Endometrium (tissue), 2 donors: ENCODE measurements around the gene TNC.
"Not testable (repeated sequence)": the region's sequence is repeated elsewhere in the genome, so short reads cannot be mapped to it uniquely, and the experiment has no call there.

Experiments used
- FAIRE-seq: peaks from 2 replicates; lab custom pipeline; 2012; peaks lifted over from hg19 to GRCh38; lab: Jason Lieb, UNC
- donor health status: control.
- donor health status: control.

TNC gene

DNA sequence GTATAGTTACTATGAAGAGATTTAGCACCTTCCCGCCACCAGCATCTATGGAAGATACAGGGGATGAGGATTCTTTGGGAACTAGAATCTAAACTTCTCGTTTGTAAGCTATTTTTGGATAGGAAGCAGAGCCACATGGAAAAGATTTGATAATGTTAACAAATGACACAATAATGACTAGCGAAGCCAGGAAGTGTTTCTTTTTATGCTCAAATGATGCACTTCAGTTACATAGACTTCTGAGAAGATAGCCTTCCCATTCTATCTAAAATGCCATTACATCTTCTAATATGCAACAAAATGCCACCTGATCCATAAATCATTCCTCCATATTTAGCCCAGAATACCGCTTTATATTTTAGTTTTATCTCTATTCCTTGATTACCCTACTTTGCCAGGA, 17.0 kb upstream of the TNC start:
- FAIRE-seq = no peak

DNA sequence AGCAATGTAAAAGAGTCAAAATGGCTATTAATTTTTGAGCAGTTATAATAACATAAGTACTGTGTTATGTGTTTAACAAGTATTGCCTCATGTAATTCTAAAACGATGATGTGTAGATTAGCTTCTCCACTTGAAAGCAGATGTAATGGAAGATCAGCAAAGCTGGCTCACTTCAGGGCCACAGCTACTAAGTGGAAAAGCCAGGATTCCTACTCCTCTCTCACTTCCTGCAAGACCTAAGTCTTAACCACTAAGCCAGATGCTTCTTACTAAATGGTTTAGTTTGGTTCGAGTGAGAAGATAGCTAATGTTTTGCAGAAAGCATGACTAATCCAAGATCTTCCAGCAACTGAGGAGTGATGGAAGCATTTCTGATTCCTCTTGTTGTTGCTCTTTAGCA, 15.7 kb upstream of the TNC start:
- FAIRE-seq = no peak

DNA sequence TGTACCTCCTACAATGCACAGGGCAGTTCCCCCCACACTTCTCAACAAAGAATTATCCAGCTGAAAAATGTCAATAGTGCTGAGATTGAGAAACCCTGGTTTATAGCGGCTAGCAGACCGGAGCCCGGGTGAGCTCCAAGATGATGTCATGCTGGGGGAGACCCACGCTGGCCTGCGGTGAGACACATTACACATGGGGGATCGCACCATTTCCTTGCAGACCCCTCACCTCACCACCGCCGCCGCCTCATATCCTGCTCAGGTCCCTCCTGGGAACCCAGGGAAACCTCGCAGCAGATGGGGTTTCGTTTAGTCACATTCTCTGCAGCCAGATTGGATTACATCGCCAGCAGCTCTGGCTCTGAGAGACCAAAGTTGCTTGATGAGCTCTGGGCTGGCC, 14.7 kb upstream of the TNC start:
- FAIRE-seq = no peak

DNA sequence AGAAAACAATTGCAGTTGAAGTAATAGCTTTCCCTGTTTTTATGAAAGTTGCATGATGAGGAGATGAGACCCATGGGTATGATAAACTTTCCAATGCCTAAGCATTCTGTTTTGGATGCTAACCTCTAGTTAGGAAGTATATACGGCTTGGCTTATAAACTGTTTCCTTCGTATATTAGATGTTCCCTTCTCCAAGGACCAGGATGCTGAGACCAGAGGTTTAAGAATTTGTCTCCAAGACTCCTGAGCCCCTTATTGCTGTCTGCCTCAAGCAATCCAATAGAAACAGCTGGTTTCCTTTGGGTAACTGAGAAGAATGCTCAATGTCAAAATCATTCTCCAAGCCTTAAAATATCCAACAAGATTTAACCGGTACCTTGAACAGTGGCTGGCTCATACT, 12.2 kb upstream of the TNC start:
- FAIRE-seq = no peak

DNA sequence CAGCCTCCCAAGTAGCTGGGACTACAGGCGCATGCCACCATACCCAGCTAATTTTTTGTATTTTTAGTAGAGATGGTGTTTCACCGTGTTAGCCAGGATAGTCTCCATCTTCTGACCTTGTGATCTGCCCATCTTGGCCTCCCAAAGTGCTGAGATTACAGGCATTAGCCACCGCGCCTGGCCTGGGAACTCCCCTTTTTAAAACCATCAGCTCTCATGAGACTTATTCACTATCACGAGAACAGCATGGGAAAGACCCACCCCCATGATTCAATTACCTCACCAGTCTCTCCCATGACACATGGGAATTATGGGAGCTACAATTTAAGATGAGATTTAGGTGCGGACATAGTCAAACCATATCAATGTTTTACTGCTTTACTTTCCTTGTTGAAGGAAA, 10.8 kb upstream of the TNC start:
- FAIRE-seq = not testable (repeated sequence)

DNA sequence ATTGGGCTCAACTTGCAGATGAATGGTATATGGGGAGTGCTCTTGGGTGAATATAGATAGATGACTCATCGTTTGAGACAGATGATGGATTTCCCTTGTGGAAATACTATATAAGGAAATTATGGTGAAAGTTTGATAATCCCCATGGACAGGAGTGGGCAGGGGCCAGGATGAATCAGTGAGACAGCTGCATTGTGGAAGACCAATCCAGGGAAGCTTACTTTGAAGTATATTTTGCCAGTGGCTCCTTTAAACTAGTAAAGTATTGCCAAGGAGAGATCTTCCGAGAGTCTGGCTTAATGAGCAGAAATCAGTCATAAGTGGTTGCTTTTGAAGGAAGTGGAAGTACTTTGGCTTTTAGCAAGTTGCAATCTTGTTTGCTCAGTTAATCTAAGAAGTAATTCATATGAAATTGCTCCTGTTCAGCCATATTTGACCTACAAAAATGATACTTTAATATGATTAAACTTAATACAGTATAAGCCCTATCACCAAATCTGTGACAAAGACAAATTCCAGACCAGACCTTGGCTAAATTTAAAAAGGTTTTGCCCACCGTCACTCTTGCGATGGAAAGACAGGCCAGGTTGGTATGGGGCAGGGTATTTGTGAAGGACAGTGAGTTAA, 9.3 kb upstream of the TNC start:
- FAIRE-seq = no peak

DNA sequence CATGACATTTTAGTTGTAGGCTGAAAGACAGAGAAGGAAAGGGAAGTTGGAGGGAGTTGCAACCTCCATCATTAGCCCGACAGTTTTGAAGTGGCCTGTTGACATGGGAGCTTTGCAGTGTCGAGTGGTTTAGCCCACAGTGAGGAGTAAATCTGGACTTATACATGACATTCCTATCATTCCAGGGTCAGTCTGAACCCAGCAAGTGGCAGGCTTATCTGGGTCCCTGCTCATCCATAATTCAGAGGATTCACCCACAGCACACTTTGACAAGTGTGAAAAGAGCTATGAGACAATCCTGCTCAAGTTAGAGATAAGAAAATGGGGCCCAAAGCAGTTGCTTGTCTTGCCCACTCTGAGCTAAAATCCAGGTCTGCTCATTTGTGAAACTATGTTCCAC, 8.4 kb upstream of the TNC start:
- no peak for FAIRE-seq

DNA sequence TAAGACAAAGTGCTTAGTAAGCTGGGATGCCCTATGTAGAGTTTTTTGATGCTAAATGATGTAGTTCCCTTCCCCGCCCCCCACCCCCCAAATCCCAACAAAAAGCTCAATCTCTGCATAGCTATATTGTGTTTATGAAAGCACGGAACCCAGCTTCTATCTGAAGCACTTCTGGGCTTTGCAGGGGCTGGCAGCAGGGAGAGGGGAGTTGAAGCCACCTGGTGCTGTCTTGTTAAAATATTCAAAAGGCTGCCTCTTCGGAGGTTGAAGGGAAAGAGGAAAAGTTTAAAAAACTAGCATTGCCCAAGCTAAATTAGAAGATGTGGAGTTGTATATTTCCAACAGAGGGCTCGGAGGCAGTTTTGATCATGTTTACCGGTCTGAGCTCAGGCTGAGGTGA, 5.0 kb upstream of the TNC start:
- FAIRE-seq = no peak

DNA sequence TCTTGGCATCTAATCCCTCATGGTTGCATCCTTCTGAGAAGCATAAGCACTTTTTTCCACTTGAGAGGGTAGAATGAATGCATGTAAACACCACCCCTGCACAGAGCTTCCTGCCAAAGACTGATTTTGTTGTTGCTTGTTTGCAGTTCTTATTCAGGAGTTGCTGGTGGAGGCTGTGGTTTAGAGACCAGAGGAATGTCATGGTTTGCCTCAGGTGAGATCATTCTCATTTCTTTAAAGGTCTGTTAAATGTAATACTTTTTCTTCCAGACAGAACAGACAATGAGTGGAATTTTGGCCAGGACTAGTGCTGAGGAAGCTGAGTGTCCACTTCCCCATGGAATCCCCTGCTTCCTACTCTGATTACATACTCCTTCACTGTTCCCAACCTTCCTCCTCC, 3.2 kb upstream of the TNC start:
- no peak for FAIRE-seq

DNA sequence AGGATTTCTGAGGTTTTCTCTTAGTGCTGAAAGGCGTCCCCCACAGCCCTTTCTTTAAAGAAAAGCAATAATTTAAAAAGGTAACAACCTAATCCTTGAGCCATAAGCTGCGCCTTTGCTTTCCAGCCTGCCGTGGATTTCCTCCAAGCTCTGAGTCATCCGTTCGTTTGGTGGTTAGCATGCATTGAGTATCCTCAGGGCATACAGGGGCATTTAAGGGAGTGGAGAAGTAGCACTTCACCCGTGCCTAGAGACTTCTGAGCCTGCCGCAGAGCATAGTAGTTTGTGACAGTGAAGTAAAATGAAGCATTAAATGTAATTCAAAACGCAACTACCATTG, 892 bp upstream of the TNC start:
- no peak for FAIRE-seq

DNA sequence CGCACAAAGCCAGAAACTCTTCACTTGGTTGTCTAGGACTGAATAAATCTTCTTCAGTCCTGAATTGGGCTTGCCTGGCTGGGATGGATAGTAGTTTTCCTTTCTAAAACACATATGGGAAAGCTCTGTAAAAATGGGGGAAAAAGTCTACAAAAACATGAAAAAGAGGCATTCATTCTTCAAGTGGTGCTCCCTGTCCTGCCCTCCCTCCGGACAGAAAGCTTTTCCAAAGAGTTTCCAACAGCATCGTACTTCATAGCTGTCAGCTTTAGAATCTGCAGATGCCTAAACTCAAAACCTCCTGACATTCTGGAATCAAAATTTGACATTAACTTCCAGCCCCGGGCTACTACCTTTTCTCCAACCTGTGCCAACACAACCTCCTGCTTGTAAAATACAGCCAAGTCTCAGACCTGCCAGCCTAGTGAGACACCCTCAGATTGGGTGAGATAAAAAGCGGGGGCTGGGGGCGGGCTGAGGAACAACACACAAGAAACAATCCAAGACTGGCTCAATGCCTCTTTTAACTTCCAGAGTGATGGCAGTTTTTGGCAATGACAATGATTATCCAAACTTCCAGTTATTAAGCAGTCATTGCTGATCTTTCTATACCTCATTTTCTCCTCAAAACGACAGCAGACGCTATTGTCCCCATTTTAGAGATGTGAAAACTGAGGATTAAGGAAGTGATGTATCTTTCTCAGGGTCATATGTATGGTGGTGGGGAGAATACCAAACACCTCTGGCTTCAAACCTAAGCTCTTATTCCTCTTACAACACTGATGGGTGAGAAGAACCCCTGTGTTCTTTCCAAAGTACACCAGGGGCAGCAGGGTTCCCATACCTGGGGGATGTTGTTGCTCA, 1.3 kb downstream of the TNC start:
- FAIRE-seq = no peak

DNA sequence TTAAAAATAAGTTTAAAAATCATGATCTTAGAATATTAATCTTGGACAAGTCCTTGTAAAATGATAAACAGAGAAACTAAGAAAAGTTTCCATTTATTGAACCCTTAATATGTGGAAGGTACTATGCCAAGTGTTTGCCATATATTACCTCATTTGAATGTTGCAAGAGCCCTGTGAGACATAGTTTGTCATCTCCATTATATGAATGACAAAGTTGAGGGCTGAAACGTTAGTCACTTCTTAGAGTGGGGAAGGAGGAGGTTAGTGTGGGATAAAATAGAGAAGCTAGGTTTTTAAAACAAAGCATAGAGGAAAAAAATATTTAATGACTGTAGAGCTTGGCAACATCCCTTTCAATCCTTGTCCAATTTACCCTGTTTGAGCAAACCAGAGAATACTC, 2.0 kb downstream of the TNC start:
- no peak for FAIRE-seq

DNA sequence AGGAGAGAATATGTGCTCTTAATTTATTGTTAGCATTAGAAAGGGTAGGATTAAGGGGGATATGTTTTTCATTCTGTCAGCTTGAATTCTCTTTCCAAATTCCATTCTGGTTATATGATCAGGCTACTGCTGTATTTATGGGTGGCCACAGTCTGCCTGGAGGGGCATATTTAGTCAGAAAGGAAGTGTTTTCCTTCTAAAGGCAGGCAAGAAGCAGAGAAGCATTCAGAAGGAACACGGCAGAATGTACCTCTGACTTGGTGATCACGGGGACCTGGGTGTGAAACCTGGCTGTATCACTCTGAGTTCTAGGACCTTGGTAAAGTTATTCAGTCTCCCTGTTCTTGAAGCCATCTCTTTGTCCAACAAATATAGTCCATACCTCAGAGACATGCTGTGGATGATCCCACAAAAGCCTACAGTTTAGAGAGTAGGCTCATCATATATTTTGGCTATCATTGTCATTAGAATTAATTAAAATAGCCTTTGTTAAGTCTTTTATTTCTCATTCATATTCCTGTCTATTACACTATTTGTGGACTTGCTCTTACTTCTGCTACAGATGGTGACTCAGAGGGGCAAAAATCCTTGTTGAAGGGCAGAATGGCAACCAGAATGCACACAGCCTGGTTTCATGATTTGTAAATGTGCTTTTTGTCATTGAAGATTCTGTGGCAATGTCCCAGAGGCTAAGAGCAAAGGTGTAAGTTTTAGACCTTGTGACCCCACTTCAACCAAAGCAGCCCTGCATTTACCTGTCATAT, 2.7 kb downstream of the TNC start:
- no peak for FAIRE-seq

DNA sequence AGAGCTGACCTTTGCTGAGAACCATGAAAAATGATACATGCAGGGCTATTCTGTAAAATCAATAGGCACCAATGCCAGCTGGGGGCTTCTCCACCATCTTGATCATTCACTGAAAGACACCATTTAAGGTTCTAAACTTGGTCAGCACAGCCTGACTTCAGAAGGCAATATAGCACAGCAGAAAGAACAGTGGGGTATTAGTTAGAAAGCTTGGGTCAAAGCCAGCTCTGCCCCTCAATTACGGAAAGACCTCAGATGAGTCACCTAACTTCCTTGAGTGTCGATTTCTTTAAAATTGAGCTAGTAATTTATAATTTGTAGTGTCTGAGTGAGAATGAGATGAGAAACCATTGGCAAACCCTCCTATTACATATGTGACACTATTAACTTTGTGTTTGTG, 3.4 kb downstream of the TNC start:
- no peak for FAIRE-seq

DNA sequence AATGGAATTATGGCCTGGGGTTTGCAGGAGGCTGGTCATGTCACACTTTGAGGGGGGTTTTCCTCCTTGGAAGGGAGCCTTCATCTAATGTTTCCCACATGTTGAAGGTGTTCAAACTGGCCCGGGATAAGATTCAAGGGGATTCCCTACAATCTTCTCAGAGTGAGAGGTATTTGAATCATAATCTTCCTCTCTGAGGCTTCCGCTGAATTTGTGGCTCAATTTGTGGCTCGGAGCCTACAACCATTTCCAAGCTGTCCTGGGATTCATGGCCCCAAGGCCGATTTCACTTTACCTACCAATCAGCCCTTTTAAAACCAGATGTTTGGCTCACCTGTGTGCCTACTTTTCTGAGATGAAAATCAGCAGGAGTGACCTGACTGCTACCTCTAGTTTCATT, 3.9 kb downstream of the TNC start:
- FAIRE-seq = no peak

DNA sequence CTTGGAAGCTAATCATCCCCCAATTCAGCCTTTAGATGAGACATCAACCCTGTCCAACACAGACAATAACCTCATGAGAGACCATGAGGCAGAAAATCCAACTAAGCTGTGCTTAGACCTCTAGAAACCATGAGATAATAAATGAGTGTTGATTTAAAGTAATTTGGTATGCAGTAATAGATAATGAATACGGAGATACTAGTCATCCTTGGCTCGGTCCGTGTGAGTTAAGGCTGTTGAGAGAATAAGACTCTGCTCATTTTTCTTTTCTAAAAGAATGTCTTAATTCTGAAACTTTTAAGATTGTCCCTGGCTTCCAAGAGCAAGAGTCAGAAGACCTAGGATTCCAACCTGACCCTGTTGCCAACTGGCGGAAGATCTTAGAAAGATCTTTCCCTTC, 6.1 kb downstream of the TNC start:
- no peak for FAIRE-seq

DNA sequence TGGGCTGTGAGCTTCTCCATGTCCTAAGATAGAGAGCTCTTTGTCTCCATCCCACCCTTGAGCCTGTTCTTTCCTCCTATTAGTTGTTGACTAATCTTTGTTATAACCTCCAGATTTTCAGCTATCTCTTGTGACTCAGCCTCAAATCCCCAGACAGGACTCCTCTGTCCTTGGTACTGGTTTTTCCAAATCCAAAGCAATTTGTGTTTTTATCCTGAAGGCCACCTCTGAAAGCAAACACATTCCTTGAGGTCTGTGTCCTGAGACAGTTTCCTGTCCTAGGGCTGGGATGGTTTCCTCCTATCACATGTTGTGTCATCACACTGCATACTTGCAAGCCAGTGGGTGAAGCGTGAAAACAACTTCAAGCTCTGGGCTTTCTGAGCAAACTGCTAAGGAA, 8.5 kb downstream of the TNC start:
- FAIRE-seq = no peak

DNA sequence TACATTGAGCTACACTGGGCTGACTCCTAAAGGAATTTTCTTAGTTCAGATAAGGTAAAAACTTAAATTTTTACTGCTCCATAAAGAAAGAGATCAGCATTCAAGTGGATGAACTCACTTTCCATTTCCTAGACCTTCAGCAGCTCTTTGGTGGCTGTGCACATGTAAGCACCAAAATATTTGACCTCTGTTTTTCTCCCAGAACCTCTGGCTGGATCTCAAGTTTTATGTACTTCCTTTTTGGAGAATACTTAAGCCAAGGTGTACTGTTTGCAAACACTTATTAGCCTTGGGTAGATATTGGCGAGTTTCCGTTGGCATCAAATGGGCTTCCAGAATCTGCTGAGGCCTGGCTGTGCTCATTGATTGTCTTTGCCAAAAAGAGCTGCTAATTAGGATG, 10.3 kb downstream of the TNC start:
- FAIRE-seq = no peak

DNA sequence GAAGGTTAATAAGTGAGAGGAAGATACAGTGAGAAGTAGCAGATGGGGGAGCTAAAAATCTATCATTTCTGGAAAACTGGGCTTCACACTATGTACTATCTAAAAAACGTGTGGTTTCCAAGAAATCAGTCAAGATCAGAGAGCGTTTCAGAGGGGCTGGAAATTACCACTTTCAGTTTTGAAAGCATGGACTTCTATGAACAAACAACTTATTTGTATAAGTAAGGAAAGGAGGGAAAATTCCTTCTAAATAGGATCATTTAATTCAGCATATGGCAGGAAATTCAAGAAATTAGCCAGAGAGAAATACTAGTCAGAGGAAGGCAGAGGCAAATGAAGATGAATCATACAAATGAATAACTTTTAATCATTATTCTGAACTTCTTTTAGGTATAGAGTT, 11.3 kb downstream of the TNC start:
- peak; percentile 21 for FAIRE-seq

DNA sequence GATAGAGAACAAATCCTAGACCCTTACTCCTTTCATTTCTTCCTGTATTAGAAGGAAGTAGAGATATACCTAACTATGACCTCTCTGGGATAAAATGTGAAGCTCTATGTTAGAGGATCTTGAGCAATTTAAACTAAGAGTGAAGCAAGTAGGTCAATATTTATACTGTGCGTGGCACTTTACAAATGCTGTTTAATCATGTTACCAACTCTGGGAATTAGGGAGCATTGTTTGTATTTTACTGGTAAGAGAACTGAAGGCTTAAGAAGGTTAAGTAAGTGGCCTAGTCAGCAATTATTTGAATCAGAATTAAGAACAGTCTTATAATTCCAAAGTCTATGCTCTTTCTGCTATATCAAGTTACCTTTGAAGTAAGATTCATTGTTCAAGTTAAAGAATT, 12.0 kb downstream of the TNC start:
- FAIRE-seq = peak; percentile 29

DNA sequence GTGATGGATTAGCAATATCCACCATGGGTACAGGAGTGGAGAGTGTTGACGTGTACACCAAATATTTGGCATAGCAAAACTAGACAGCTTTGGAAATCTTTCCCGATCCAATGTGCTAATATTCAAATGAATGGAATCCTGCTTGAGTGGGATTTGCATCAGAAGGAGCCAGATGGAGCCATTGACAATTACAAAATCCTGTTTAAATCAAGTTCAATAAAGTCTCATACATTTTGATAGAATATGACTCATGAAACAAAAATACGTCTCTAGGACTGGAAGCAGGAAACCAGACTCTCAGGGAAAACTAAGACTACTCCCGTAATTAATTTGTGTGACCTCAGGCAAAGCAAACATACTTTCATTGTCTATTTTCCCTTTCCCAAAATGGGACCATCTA, 13.0 kb downstream of the TNC start:
- no peak for FAIRE-seq

DNA sequence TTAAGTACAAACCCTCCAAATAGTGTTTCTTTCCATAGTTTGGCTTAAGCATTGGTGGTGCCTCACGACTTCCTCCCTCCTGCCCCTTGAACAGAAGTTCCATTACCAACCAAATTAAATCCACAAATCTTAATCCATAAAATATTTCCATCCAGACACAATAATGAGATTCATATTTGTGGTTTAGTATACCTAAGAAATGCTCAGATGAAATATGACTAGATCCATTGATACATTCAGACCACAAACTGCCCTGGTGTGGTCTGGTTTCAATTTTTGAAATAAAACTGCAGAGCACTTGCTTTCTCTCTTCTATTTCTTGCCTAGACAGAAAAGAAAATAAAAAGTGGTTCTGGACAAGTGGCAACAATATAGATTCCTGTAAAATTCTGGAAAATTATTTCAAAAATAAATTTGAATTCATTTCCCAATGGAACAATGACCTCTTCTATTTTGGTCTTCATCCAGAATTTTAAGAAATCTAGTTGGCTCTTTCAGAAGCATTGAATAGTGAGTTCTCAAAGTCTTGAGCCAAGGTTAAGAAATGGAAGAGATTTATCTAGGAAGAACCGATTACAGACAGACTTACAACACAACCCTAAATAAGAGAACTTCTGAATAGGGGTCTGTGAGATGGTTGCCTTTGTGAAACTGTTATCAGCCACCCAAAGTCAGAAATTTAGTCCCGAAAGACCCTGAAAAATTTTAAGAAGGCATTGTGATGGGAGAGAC, 14.0 kb downstream of the TNC start:
- no peak for FAIRE-seq

DNA sequence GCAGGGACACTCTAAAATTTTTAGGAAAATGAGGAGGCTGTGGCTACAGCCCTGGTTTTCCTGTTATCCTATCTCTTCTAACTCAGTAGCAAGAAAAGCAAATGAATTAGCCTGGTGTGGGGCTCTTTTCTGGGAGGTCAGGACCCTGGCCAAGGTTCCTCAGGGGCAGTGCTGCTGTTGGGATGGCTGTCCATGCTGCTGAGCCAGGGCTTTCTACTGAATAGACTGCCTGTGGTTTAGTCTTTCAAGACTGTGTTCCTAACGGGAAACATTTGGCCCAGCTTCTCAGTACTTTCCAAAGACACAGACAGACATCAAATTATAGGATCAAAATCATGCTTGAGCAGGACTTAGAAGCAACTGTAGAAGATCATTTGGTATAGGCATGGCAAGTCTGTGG, 18.1 kb downstream of the TNC start:
- no peak for FAIRE-seq
